ENCODE measurements around the gene ELOVL1. TPM values are rescaled to one million over a fixed set of nuclear protein-coding genes. Genes with fewer than 3 reads are reported as not detected.

ELOVL1 gene
- total and polyA plus RNA-seq, 2 of the 13 experiments (the other 11 are each of a cell fraction or from before 2014, with no cell fraction given): 55.2 to 77.4 TPM

DNA sequence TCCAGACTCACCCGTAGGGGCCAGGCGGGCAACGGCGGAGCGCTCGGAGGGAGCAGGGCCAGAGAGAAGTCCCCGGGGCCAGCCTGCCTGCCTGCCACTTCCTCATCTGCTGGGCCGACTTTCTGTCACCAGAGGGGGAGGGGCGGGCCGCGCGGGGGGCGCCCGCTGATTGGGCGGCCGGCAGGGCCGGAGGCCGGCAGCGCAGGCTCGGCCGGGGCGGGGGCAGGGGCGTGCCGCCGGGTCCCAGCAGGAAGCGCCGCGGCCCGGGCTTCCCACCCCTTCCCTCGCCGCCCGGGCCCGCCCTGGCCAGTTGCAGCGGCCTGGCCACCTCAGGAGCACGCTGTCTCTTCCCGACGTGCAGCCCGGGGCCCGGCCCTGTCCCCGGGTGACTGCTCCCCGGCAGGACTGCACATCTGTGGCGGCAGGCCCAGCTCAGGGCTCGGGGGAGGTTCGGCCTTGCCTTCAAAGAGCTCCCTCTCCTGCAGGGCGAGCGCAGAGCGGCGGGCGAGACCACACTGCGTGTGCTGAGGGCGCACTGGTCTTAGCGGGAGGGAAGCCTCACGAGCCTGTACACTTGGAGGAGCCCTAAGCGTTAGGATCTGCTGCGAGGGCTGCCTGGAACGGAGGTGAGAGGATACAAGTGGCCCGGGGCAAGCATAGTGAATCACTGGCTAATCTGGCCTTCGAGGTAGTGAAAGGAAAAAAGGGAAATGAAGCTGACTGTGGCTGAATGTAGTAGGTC, at the start of gene ELOVL1 (continued):
- TF ChIP-seq RAD21 (CRISPR knock-in tag; IDR thresholded peaks at IDR 0.05) (peak; percentile 60), SIN3B (IDR thresholded peaks at IDR 0.05; ENCODE audit: low read length) (0 out of 2 replicates have a peak, but pooled peaks have one; percentile 11), AHR (CRISPR knock-in tag; IDR thresholded peaks at IDR 0.05) (0 out of 2 replicates have a peak, but pooled peaks have one; percentile 74), ZIK1 (CRISPR knock-in tag; IDR thresholded peaks at IDR 0.05; ENCODE audit: borderline replicate concordance, low read depth) (peak; percentile 92), ZNF20 (CRISPR knock-in tag; IDR thresholded peaks at IDR 0.05) (no peak), XRCC5 (optimal IDR thresholded peaks at IDR 0.05; ENCODE audit: low read length) (peak; percentile 69), CEBPB (IDR thresholded peaks at IDR 0.05; ENCODE audit: borderline replicate concordance, low read depth, low read length) (no peak), ZFP36L2 (CRISPR knock-in tag; IDR thresholded peaks at IDR 0.05) (0 out of 2 replicates have a peak, but pooled peaks have one; percentile 61), SMAD1 (CRISPR knock-in tag; IDR thresholded peaks at IDR 0.05; ENCODE audit: borderline replicate concordance, low read depth) (peak; percentile 82; the same call in 1 of the 2 replicates), TCF12 (IDR thresholded peaks at IDR 0.05) (no peak), TCF12 (CRISPR knock-in tag; IDR thresholded peaks at IDR 0.05) (no peak), IKZF1 (IDR thresholded peaks at IDR 0.05) (no peak), SPEN (CRISPR knock-in tag; IDR thresholded peaks at IDR 0.05; ENCODE audit: low read depth) (peak; percentile 90), NR2F2 (IDR thresholded peaks at IDR 0.05; ENCODE audit: borderline replicate concordance, low read depth) (no peak), DNMT3B (CRISPR knock-in tag; conservative IDR thresholded peaks at IDR 0.05) (peak; percentile 56; the same call in 1 of the 2 replicates), NFRKB (IDR thresholded peaks at IDR 0.05) (no peak), ZNF180 (CRISPR knock-in tag; IDR thresholded peaks at IDR 0.05; ENCODE audit: borderline replicate concordance, low read depth) (no peak)
- TF ChIP-seq, protein P1, sequence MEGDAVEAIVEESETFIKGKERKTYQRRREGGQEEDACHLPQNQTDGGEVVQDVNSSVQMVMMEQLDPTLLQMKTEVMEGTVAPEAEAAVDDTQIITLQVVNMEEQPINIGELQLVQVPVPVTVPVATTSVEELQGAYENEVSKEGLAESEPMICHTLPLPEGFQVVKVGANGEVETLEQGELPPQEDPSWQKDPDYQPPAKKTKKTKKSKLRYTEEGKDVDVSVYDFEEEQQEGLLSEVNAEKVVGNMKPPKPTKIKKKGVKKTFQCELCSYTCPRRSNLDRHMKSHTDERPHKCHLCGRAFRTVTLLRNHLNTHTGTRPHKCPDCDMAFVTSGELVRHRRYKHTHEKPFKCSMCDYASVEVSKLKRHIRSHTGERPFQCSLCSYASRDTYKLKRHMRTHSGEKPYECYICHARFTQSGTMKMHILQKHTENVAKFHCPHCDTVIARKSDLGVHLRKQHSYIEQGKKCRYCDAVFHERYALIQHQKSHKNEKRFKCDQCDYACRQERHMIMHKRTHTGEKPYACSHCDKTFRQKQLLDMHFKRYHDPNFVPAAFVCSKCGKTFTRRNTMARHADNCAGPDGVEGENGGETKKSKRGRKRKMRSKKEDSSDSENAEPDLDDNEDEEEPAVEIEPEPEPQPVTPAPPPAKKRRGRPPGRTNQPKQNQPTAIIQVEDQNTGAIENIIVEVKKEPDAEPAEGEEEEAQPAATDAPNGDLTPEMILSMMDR (CRISPR knock-in tag; IDR thresholded peaks at IDR 0.05): peak; percentile 71
- TF ChIP-seq, protein P2, sequence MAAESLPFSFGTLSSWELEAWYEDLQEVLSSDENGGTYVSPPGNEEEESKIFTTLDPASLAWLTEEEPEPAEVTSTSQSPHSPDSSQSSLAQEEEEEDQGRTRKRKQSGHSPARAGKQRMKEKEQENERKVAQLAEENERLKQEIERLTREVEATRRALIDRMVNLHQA (CRISPR knock-in tag; IDR thresholded peaks at IDR 0.05): no peak
- TF ChIP-seq, protein P3, sequence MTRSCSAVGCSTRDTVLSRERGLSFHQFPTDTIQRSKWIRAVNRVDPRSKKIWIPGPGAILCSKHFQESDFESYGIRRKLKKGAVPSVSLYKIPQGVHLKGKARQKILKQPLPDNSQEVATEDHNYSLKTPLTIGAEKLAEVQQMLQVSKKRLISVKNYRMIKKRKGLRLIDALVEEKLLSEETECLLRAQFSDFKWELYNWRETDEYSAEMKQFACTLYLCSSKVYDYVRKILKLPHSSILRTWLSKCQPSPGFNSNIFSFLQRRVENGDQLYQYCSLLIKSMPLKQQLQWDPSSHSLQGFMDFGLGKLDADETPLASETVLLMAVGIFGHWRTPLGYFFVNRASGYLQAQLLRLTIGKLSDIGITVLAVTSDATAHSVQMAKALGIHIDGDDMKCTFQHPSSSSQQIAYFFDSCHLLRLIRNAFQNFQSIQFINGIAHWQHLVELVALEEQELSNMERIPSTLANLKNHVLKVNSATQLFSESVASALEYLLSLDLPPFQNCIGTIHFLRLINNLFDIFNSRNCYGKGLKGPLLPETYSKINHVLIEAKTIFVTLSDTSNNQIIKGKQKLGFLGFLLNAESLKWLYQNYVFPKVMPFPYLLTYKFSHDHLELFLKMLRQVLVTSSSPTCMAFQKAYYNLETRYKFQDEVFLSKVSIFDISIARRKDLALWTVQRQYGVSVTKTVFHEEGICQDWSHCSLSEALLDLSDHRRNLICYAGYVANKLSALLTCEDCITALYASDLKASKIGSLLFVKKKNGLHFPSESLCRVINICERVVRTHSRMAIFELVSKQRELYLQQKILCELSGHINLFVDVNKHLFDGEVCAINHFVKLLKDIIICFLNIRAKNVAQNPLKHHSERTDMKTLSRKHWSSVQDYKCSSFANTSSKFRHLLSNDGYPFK (CRISPR knock-in tag; IDR thresholded peaks at IDR 0.05; ENCODE audit: borderline replicate concordance): peak; percentile 85
- TF ChIP-seq, protein P4, sequence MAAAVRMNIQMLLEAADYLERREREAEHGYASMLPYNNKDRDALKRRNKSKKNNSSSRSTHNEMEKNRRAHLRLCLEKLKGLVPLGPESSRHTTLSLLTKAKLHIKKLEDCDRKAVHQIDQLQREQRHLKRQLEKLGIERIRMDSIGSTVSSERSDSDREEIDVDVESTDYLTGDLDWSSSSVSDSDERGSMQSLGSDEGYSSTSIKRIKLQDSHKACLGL (CRISPR knock-in tag; IDR thresholded peaks at IDR 0.05): peak; percentile 93
- TF ChIP-seq, protein P5, sequence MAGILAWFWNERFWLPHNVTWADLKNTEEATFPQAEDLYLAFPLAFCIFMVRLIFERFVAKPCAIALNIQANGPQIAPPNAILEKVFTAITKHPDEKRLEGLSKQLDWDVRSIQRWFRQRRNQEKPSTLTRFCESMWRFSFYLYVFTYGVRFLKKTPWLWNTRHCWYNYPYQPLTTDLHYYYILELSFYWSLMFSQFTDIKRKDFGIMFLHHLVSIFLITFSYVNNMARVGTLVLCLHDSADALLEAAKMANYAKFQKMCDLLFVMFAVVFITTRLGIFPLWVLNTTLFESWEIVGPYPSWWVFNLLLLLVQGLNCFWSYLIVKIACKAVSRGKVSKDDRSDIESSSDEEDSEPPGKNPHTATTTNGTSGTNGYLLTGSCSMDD (CRISPR knock-in tag; IDR thresholded peaks at IDR 0.05): no peak
- TF ChIP-seq, protein P6, sequence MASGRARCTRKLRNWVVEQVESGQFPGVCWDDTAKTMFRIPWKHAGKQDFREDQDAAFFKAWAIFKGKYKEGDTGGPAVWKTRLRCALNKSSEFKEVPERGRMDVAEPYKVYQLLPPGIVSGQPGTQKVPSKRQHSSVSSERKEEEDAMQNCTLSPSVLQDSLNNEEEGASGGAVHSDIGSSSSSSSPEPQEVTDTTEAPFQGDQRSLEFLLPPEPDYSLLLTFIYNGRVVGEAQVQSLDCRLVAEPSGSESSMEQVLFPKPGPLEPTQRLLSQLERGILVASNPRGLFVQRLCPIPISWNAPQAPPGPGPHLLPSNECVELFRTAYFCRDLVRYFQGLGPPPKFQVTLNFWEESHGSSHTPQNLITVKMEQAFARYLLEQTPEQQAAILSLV (CRISPR knock-in tag; IDR thresholded peaks at IDR 0.05; ENCODE audit: borderline replicate concordance): peak; percentile 78; the same call in 1 of the 2 replicates
